HepG2 (cell line): ENCODE measurements around the gene MMUT. TPM values are rescaled to one million over a fixed set of nuclear protein-coding genes. Genes with fewer than 3 reads are reported as not detected.
A peak's percentile ranks its signal among the peaks of the same experiment; 100 is the strongest.

Source experiments
- ARID5B ChIP-seq: IDR thresholded peaks from 2 replicates; pipeline ENCODE4 v1.4.0; 2020; ENCODE audit warnings: mild to moderate bottlenecking, missing genetic modification reagents
- CREB1 ChIP-seq, 2 experiments: fragments of 450-650 bp in 1 of 2; IDR thresholded peaks; 2 replicates each; pipeline ENCODE4 v1.6.1; 2016 to 2017; ENCODE audit warnings: control low read depth in 1 of 2, mild to moderate bottlenecking in 1 of 2, missing compliant biosample characterization in 1 of 2, missing genetic modification characterization in 1 of 2
- E2F2 ChIP-seq: sonication (generic); formaldehyde crosslinking; IDR thresholded peaks from 2 replicates; pipeline ENCODE4 v1.4.0; 2020; ENCODE audit warnings: missing genetic modification reagents, borderline replicate concordance
- HNF1B ChIP-seq: sonication (generic); formaldehyde crosslinking; IDR thresholded peaks from 2 replicates; pipeline ENCODE4 v1.5.1; 2020; ENCODE audit warnings: mild to moderate bottlenecking, moderate library complexity, missing genetic modification reagents
- HOMEZ ChIP-seq: IDR thresholded peaks from 2 replicates; pipeline ENCODE4 v1.6.1; 2016; ENCODE audit warnings: low read depth
- IRF9 ChIP-seq: sonication (generic); formaldehyde crosslinking; IDR thresholded peaks from 2 replicates; pipeline ENCODE4 v1.8.0; 2022; ENCODE audit warnings: missing genetic modification reagents, mild to moderate bottlenecking, borderline replicate concordance
- MXI1 ChIP-seq: IDR thresholded peaks from 3 replicates; pipeline ENCODE4 v1.6.1; 2012; ENCODE audit warnings: low read depth, low read length, inconsistent platforms, borderline replicate concordance
- MYC ChIP-seq: sonication (generic); formaldehyde crosslinking; IDR thresholded peaks from 2 replicates; pipeline ENCODE4 v1.9.0; 2021; ENCODE audit warnings: missing genetic modification reagents, borderline replicate concordance
- NFKBIZ ChIP-seq: IDR thresholded peaks from 2 replicates; pipeline ENCODE4 v1.6.1; 2018; ENCODE audit warnings: missing genetic modification reagents, missing compliant biosample characterization
- PHF5A ChIP-seq: IDR thresholded peaks from one replicate; pipeline ENCODE4 v1.6.1; 2018; ENCODE audit warnings: low read depth, missing genetic modification reagents; ENCODE audit not compliant: unreplicated experiment
- TBX2 ChIP-seq: sonication (generic); formaldehyde crosslinking; IDR thresholded peaks from 2 replicates; pipeline ENCODE4 v1.5.0; 2020; ENCODE audit warnings: missing genetic modification reagents, mild to moderate bottlenecking, borderline replicate concordance
- TSC22D2 ChIP-seq: sonication (generic); formaldehyde crosslinking; IDR thresholded peaks from 2 replicates; pipeline ENCODE4 v1.5.1; 2020; ENCODE audit warnings: missing genetic modification reagents, mild to moderate bottlenecking, borderline replicate concordance
- ZBED4 ChIP-seq: sonication (generic); formaldehyde crosslinking; IDR thresholded peaks from 2 replicates; pipeline ENCODE4 v1.4.0; 2020; ENCODE audit warnings: missing genetic modification reagents, borderline replicate concordance
- ZNF567 ChIP-seq: sonication (generic); formaldehyde crosslinking; IDR thresholded peaks from 2 replicates; pipeline ENCODE4 v1.8.1; 2023; ENCODE audit warnings: mild to moderate bottlenecking, missing genetic modification reagents, borderline replicate concordance
- ZNF773 ChIP-seq: sonication (generic); formaldehyde crosslinking; IDR thresholded peaks from 2 replicates; pipeline ENCODE4 v1.4.0; 2020; ENCODE audit warnings: missing genetic modification reagents, borderline replicate concordance
- polyA plus RNA-seq, 8 experiments: library from polyadenylated mRNA; depleted of rRNA in 3 of 8; stranded (reverse) in 7 of 8; unstranded in 1 of 8; fragments of >200 nt; fragmentation: Illumina TruSeq in 4 of 8; extraction: Trizol in 4 of 8; gene quantifications; 2 replicates each; pipeline versions ENCODE4 v1.2.1 to v1.2.3, GENCODE V29; 2011 to 2016; ENCODE audit warnings: low read depth in 4 of 8, missing spikeins in 1 of 8, mixed read lengths in 1 of 8; ENCODE audit not compliant: insufficient read depth in 1 of 8
- total RNA-seq, 5 experiments: library from RNA; depleted of rRNA; stranded (reverse); fragments of >200 nt; fragmentation: Illumina TruSeq; extraction: Trizol; gene quantifications; 2 replicates each; pipeline ENCODE4 v1.2.3, GENCODE V29; 2016; ENCODE audit warnings: low read depth in 1 of 5

MMUT gene
- total and polyA plus RNA-seq, 2 of the 13 experiments (the other 11 are each of a cell fraction or from before 2014, with no cell fraction given): 16.1 to 20.5 TPM

- TF ChIP-seq E2F2 (CRISPR knock-in tag) (no peak), IRF9 (CRISPR knock-in tag) (no peak), MXI1 (peak; percentile 26; the same call in 1 of the 3 replicates), NFKBIZ (CRISPR knock-in tag) (no peak), TBX2 (CRISPR knock-in tag) (no peak), HNF1B (CRISPR knock-in tag) (no peak), MYC (CRISPR knock-in tag) (no peak), TSC22D2 (CRISPR knock-in tag) (no peak), ARID5B (peak; percentile 73), ZNF567 (CRISPR knock-in tag) (no peak), ZBED4 (CRISPR knock-in tag) (0 out of 2 replicates have a peak, but pooled peaks have one; percentile 23), PHF5A (no peak), CREB1 (IDR thresholded peaks at IDR 0.05) (no peak), CREB1 (CRISPR knock-in tag; IDR thresholded peaks at IDR 0.05) (no peak), HOMEZ (peak; percentile 72; the same call in 1 of the 2 replicates), ZNF773 (CRISPR knock-in tag) (no peak)
Observed at GRCh38 chr6:49509342-49509741, 46.3 kb upstream of the MMUT start (continued).
